ENCODE measurements around the gene RRP36. TPM values are rescaled to one million over a fixed set of nuclear protein-coding genes. Genes with fewer than 3 reads are reported as not detected.
A peak's percentile ranks its signal among the peaks of the same experiment; 100 is the strongest.
"Not testable (repeated sequence)": the region's sequence is repeated elsewhere in the genome, so short reads cannot be mapped to it uniquely, and the experiment has no call there.

RRP36 gene, protein sequence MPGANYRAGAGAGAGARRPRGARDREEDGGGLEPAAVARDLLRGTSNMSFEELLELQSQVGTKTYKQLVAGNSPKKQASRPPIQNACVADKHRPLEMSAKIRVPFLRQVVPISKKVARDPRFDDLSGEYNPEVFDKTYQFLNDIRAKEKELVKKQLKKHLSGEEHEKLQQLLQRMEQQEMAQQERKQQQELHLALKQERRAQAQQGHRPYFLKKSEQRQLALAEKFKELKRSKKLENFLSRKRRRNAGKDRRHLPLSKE
- total RNA-seq: 34.6 TPM

DNA sequence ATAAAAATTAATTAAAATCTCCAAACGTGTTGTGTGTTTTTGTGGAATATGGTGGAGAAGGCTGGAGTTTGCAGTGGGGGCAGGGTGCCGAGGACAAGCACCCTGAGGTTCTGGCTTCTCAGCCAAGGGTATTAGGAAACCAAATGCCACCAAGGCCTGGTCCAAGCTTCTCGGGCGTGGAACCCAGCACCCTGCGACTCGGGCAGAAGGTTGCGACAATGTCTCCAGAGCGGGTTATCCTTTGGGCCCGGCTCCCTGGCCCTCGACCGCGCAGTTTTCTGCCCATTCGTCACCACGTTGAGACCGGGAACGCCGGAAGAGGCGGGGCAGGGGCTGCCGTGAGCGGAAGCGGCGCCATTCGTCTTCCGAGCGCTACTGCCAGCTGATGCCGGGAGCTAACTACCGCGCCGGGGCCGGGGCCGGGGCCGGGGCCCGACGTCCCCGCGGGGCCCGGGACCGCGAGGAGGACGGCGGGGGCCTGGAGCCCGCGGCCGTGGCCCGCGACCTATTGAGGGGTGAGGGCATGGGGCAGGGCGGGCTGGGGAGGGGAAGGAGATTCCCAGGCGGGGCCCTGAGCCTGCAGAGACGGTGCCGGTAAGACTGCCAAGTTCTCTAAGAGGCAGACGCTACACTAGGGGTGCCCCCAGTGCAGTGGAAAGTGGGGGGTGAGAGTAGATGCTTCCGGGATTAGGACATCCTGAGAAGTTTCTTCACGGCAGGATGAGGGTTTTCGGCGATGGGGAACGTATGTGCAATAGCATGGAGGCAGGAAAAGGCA, at the start of gene RRP36:
RRP36 (plus strand) TSS at position 354 of the 778 bp plus-strand sequence; CDS start at position 386, 32 bp downstream.
- intact Hi-C loops (cut with DNase I): loop anchor here (5.0 kb wide), 1 partner anchor 234 kb away; no protein-coding TSS in a partner anchor
- ATAC-seq (peak; percentile 91), DNase-seq (ENCODE audit: low spot score) (peak; percentile 87)

DNA sequence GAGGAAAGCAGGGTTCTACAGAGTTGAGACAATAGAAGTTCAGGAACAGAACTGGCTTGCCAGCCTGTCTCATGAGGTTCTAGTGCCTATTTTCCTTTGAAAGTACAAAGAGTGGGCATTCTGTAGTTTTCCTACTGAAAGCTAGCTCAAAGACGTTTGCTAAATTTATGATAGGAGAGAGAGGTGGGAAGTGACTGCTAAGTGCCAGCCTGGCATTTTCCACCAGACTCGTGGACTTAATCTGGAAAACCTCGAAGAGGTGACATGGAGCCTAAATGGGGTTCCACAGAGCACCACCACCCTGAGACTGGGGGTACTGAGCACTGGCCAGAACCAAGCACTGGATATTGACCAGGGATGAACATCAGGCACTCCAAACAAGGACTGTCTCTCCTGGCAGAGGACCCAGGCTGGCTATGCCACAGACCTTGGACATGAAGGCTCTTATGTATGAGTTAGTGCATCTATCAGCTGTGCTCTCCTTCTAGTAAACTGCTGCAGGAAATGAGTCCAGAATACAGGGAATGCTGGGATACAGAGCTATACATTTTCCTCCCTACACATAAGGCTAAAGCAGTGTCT, 49.6 kb upstream of the RRP36 start:
- ATAC-seq (no peak), DNase-seq (ENCODE audit: low spot score) (no peak)
- intact Hi-C loops (cut with DNase I): no loop called here

DNA sequence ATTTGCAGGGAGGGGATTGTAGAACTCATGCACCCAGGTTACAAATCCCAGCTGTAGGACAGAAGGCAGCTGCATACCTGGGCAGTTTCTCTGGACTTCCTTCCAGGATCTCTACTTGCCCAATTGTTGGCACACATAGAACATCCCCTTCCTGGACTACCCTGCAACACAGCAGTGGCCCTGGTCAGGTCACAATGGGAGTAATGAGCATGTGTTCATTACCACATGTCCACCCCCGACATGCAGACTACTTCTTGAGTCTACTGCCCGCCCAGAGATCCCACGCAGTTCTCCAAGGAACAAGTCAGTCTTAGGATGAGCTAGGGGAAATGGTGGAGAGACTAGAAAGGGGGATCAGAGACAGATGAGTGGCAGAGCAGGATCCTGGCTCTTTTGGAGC, 47.5 kb upstream of the RRP36 start:
- ATAC-seq: no peak
- intact Hi-C loops (cut with DNase I): no loop called here
- no peak for DNase-seq (ENCODE audit: low spot score)

DNA sequence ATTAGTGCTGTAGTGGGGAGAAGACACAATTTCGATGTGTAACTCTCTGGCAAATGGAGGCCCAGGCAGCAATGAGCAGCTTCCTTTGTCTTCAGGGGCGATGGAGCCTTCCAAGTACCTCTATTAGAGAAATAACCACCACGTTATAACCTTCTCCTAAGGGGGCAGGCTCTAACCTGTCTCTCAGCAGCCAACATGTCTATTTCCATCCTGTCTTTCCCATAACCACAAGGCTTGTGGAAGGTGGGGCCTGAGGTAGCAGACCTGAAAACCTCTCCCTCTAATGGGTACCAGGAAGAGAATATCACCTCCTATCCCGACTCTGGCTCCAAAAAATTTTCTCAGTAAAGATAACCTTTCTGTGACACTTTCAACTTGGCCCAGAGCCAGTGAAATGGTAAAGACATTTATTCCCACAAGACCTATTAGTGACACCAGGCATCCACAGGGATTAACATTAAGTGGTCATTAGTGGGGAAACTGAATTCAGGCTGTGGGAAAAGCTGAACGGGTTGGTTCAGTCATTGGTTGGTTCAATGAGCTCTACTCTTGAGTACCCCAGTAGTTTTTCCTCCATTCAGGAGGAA, 46.4 kb upstream of the RRP36 start:
- DNase-seq (ENCODE audit: low spot score) (no peak), ATAC-seq (no peak)
- intact Hi-C loops (cut with DNase I): no loop called here

DNA sequence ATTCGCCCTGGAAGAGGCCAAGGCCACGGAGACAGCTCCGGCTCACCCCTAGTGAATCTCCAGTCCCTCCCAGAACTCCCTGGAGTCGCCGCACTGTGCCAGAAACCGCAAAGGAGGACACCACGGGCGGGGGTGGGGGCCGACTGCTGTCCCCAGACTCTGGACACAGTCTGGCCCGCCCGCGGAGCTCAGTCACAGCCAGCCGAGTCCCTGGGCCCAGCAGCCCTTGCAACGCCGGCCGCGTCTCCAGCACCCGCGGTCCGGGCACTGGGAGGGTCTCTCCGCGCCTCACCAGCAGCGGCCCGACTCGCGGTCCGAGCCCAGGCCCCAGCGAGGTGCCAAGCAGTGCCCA, 43.0 kb upstream of the RRP36 start:
- DNase-seq (ENCODE audit: low spot score): no peak
- peak; percentile 9 for ATAC-seq
- intact Hi-C loops (cut with DNase I): no loop called here

DNA sequence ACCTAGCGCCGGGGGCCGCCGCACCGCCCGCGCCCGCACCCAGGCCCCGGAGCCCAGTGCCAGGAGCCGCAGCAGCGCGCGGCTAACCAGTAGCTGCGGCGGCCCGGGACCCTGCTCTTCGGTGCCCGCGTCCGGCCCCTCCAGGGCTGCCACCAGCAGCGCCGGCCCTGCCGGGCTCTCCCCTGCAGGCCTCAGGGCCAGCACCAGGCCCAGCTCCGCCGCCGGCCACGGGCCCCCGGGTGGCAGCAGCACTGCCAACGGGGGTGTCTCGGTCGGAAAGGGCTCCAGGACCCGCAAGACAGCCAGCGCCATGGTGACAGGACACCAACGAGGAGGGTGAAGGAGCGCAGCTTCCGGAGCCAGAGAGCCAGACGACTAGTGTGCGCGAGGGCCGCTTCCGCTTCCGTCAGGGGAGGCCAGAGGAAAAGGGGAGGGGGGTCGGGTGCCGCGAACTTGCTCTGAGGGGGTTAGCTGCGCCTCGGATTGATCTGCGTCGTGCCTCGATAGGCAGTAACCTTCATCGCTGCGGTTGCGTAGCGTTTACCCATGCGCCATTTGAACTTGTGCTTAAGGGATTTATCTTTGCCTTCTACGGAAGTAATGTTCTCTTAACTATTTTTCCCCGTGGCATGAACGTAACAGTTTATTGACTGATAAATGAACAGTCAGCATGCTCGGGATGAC, 42.4 kb upstream of the RRP36 start, which contains the start of gene PEX6:
PEX6 (minus strand) TSS at position 343 of the 684 bp plus-strand sequence; CDS start at position 312, 31 bp downstream.
- intact Hi-C loops (cut with DNase I): no loop called here
- DNase-seq (ENCODE audit: low spot score): peak; percentile 91
- ATAC-seq: peak; percentile 95

DNA sequence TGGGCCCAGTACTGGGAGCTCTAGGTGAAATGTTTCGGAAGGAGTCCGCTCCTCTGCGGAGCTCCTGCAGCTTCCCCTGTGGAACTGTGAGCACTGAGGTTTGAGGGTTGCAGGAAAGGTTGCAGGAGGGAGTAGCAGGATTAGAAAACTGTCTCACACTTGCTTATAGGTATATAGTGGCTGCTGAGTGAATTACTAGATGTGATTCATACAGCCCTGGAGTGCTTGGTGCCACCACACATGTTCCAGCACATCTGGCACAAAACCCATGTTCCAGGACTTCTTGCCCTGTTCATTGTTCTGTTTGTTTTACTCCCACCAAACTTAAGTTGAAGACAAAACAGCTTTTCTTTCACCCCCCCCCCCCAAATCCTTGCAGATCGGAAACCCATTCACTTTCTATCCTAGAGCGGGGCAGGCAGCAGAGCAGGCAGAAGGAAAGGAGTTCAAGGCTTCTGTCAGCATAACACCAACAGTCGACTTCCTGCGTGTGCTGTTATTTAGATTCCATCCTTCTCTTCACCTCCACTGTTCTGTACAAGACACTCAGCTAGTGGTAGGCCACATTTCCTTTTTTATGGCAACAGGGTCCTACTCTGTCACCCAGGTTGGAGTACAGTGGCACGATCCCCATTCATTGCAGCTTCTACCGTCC, 41.8 kb upstream of the RRP36 start:
- intact Hi-C loops (cut with DNase I): no loop called here
- no peak for DNase-seq (ENCODE audit: low spot score)
- ATAC-seq: peak; percentile 3

DNA sequence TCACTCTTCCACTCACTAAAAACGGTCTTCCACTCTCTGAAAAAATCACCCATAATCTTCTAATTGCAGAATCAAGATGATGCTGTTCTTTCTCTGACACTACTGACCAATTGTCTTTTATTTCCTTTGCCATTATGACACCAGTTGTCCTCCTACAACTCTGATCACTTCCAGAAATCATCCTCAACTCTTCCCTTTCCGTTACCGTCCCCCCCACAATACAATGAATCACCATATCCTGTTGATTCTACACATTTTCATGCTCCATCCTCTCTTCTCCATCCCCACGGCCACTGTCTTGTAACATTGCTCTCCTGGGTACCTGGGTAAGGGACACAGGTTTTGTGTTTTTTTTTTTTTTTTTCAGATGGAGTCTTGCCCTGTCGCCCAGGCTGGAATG, 39.6 kb upstream of the RRP36 start:
- intact Hi-C loops (cut with DNase I): no loop called here
- no peak for ATAC-seq

DNA sequence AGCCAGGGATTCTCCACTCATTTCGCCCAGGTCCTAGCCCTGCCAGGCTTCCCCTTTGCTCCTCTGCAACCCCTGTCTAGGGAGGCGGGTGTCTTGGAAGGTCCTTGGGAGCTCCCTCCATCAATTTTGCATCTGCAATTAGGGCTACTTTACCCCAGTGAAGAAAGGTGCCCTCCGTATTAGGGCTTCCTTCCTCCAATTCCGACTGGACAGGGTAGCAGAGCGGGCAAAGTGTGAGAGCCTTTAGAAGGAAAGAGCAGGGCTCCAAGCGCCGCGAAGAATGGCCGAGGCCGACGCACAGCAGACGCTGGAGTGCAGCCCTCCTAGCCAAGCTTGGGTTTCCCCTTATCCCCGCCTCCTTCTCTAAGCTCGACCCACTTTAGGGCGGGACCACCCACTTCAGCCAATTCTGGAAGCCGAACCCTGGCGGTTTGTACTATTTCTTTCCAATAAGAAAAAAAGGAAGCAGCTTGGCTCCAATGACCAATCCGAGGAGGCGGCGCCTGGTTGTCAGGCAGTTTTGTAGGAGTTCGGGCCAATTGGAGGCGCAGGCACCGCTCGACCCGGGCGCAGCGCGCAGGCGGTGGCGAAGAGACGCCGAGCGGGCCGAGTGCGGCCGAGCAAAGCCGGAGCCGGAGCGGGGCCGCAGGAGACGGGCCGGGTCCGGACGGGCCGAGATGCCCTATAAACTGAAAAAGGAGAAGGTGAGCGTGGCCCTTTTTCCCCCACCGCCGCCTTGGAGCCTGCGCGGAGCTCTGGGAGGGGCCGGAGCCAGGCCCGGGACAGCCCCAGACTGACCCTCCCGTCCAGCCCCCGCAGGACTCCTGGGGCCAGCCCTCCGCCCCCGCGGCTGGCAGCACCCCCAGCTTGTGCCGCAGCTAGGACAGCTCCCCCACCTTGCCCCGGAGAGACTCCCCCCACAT, 37.2 kb upstream of the RRP36 start, which contains the start of gene PPP2R5D:
PPP2R5D (plus strand) TSS at position 570 of the 923 bp plus-strand sequence; CDS start at position 678, 108 bp downstream.
- intact Hi-C loops (cut with DNase I): no loop called here
- DNase-seq (ENCODE audit: low spot score): peak; percentile 97
- peak; percentile 97 for ATAC-seq

More for the DNA sequence above, 39.6 kb upstream of the RRP36 start:
- DNase-seq (ENCODE audit: low spot score): no peak

DNA sequence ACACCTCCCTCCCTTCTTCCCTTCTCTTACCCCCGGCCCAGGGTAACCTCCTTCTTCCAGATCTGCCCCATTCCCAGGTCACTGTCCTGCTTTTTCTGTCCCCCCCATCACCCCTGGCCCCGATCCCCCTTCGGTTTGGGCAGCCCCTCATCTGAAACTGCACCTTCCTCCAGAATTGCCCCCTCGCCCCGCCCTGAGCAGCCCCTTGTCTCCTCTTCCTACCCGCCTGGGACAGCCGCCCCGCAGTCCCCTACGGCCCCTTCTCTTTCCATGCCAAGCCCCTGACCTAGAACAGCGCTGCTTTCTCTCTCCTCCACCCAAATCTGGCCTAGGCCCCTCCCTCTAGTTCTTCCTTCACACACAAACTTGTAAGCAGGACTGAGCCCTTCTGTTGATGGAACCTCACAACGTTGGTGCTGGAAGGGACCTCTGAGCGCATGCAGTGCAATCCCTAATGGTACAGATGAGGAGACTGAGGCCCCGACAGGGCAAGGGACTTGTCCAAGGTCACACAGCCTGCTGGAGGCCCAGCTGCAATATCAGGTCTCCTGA, 36.4 kb upstream of the RRP36 start:
- ATAC-seq (no peak), DNase-seq (ENCODE audit: low spot score) (no peak)
- intact Hi-C loops (cut with DNase I): no loop called here

DNA sequence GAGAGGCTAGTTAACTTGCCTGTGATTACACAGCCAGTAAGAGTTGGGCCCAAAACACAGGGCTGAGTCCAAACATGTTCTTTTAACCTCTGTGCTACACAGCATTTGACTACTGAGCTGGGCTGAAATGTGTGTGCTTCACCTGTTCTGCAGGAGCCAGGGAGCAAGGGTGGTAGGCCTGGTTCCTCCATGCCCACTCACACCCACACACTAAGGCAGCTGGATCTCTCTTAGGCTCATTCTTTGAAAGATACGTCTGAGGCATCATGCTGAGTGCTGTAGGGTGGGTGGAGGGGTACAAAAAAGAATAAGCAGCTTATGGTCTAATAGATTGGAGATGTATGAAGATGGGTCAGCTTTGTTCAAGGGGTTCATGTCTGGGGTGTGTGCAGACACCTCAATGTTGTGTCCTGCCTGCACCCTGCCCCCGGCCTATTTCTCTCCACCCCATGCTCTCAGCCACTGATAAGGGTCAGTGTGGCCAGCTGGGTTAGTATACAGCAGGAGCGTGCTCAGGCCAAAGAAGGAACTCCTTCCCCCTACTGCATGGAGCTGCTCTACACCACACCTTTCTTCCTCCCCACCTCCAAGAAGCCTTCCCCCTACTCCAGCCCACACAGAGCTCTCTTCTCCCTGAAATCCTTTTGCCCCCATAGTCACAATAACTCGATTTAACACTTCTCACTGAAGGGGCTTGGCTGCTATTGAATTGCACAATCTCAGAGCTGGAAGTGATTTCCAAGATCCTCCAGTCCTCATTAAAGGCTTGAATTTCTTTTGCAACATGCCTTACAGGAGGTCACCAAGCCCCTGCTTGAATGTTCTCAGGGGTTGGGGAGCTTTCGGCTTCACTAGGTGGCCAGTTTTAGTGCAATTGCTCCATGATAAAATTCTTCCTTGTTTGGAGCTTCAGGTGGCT, 33.6 kb upstream of the RRP36 start:
- no peak for ATAC-seq
- intact Hi-C loops (cut with DNase I): no loop called here
- DNase-seq (ENCODE audit: low spot score): no peak

DNA sequence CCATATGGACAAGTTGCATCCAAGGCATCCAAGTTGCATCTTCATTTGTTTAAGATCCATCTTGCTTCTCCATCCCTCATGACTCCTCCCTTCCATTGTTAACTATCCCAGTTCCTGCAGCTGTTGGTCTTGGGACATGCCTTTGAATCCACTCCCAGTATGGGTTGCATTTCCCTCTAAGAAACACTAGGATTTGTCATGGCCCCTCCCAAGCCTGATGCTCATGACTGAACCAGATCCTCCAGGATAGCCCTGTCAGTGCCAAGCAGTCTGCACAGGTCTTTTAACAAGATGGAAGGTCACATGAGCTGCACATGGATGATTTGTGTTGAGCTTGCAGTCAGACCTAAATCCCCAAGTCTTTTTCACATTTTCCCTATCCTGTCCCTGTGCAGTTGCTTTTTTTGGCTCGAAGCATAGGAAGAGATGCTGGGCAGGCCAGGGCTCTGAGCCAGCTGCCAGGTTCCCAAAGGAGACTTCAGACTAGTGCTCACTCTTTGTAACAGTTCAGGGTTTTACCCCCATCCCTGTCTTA, 32.9 kb upstream of the RRP36 start:
- DNase-seq (ENCODE audit: low spot score) (no peak), ATAC-seq (peak; percentile 6)
- intact Hi-C loops (cut with DNase I): no loop called here

DNA sequence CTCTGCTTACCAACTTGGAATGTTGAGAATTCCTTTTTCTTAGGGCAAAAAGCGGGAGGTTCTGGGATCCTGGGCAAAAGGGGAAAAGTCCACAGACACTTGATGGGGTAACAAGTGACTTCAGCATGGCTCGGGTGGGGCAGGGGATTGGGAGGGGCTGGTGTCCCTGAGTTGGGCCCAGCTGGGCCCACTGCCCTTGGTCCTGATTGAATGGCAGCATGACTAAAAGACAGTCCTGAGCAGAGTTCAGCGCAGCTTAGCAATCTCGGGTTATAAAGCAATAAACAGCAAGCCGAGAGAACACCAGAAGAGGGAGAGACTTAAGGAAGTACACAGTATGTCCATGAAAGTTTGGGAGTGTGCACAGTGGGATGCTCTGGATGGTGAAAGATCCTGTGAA, 31.5 kb upstream of the RRP36 start:
- intact Hi-C loops (cut with DNase I): no loop called here
- ATAC-seq (no peak), DNase-seq (ENCODE audit: low spot score) (no peak)

DNA sequence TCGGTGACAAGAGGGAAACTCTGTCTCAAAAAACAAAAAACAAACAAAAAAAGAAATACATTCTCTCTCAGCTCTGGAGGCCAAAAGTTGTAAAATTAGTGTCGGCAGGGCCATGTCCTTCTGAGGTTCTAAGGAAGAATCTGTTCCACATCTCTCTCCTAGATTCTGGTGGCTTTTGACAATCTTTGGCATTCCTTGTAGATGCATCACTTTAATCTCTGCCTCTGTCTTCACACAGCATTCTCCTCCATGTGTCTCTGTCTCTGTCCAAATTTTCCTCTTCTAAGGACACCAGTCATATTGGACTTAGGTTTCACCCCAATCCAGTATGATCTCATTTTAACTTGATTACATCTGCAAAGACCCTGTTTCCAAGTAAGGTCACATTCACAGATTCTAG, 28.0 kb upstream of the RRP36 start:
- intact Hi-C loops (cut with DNase I): no loop called here
- DNase-seq (ENCODE audit: low spot score) (no peak), ATAC-seq (no peak)

DNA sequence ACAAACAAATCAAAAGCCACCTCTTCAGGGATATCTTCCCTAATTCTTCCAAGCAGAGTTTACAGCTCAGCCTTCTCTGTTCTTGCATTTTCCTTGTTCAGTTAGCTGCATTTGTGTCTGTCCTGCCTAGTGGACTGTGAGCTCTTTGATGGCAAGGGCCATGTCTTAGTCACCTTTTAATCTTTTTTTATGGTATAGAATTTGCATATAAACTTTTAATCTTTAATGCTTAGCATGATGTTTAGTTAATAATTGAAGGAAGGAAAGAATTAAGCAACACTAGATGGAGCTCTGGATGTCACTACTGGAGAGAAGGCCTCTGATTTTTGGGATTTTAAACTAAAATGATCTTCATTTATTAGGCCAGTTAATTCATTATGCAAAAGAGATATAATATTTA, 24.9 kb upstream of the RRP36 start:
- intact Hi-C loops (cut with DNase I): no loop called here
- ATAC-seq (no peak), DNase-seq (ENCODE audit: low spot score) (no peak)

DNA sequence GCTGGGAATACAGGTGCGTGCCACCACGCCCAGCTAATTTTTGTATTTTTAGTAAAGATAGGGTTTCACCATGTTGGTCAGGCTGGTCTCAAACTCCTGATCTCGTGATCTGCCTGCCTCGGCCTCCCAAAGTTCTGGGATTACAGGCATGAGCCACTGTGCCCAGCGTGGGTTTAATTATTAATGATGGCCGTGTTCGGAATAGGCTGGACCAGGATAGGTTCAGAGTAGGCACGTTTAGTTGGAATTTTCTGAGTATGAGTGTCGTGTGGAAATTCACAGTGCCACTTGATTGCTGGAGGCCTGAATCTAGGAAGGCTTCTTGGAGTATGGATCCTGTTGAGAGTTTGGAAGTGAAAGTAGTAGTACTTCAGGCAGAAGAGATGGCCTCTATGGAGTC, 23.2 kb upstream of the RRP36 start:
- ATAC-seq; DNase-seq (ENCODE audit: low spot score); intact Hi-C loops (cut with DNase I): not testable (repeated sequence)
